Smooth muscle cell (in vitro differentiated cells): ENCODE measurements around the gene CFAP73. TPM values are rescaled to one million over a fixed set of nuclear protein-coding genes. Genes with fewer than 3 reads are reported as not detected.
"Not testable (repeated sequence)": the region's sequence is repeated elsewhere in the genome, so short reads cannot be mapped to it uniquely, and the experiment has no call there.

Experiments used
- DNase-seq: peaks from one replicate; lab custom pipeline; 2025; ENCODE audit not compliant: unreplicated experiment; lab: John Stamatoyannopoulos, UW
- H2AFZ ChIP-seq: fragments of 200-600 bp; sonication (generic); 2 replicates; pipeline ENCODE4 v1.6.0; 2016; ENCODE audit warnings: antibody characterized with exemption, low read depth, mild to moderate bottlenecking
- H3F3A ChIP-seq: fragments of 200-600 bp; sonication (generic); 2 replicates; pipeline ENCODE4 v1.6.0; 2017; ENCODE audit warnings: antibody characterized with exemption, low read depth
- H3K27ac ChIP-seq: fragments of 200-600 bp; sonication (generic); 2 replicates; pipeline ENCODE4 v1.5.1; 2016; ENCODE audit warnings: low read depth, mild to moderate bottlenecking
- H3K27me3 ChIP-seq: fragments of 200-600 bp; sonication (generic); 2 replicates; pipeline ENCODE4 v1.6.1; 2016; ENCODE audit warnings: low read depth, mild to moderate bottlenecking
- H3K36me3 ChIP-seq: fragments of 200-600 bp; sonication (generic); 2 replicates; pipeline ENCODE4 v1.5.1; 2016; ENCODE audit warnings: low read depth
- H3K4me1 ChIP-seq: fragments of 200-600 bp; sonication (generic); 2 replicates; pipeline ENCODE4 v1.5.1; 2016; ENCODE audit warnings: low read depth
- H3K4me2 ChIP-seq: fragments of 200-600 bp; sonication (generic); 2 replicates; pipeline ENCODE4 v1.6.0; 2016; ENCODE audit warnings: mild to moderate bottlenecking
- H3K4me3 ChIP-seq: fragments of 200-600 bp; sonication (generic); 2 replicates; pipeline ENCODE4 v1.5.1; 2016; ENCODE audit warnings: mild to moderate bottlenecking
- H3K79me2 ChIP-seq: fragments of 200-600 bp; sonication (generic); 2 replicates; pipeline ENCODE4 v1.6.0; 2016; ENCODE audit warnings: low read depth, mild to moderate bottlenecking
- H3K9ac ChIP-seq: fragments of 200-600 bp; sonication (generic); 2 replicates; pipeline ENCODE4 v1.6.0; 2016; ENCODE audit warnings: low read depth
- H3K9me3 ChIP-seq: fragments of 200-600 bp; sonication (generic); replicated peaks from 2 replicates; pipeline ENCODE4 v1.5.1; 2016; ENCODE audit warnings: low read depth
- H4K20me1 ChIP-seq: fragments of 200-600 bp; sonication (generic); 2 replicates; pipeline ENCODE4 v1.6.0; 2016; ENCODE audit warnings: low read depth
- WGBS: methylation state at CpG from one replicate; pipeline ENCODE4 v1.1.7; 2016; ENCODE audit warnings: low lambda C conversion rate; 5-methylcytosine and 5-hydroxymethylcytosine counted together
- polyA plus RNA-seq: library from polyadenylated mRNA; unstranded; fragments of >200 nt; fragmentation: Nextera tagmentation; extraction: Ambion mirVana; gene quantifications from 2 replicates; pipeline ENCODE4 v1.2.1, GENCODE V29; 2016
- total RNA-seq: library from RNA; depleted of rRNA; stranded (reverse); fragments of >200 nt; gene quantifications from 2 replicates; pipeline ENCODE4 v1.2.3, GENCODE V29; 2014
- TF ChIP-seq, protein P1 (sequence below): fragments of 200-600 bp; sonication (generic); IDR thresholded peaks from 2 replicates; pipeline ENCODE4 v1.5.1; 2017; ENCODE audit warnings: borderline replicate concordance, mild to moderate bottlenecking, antibody characterized with exemption; ENCODE audit not compliant: insufficient read depth, poor library complexity, severe bottlenecking

CFAP73 gene
- total and polyA plus RNA-seq, 2 experiments from 2014 or later: not detected

DNA sequence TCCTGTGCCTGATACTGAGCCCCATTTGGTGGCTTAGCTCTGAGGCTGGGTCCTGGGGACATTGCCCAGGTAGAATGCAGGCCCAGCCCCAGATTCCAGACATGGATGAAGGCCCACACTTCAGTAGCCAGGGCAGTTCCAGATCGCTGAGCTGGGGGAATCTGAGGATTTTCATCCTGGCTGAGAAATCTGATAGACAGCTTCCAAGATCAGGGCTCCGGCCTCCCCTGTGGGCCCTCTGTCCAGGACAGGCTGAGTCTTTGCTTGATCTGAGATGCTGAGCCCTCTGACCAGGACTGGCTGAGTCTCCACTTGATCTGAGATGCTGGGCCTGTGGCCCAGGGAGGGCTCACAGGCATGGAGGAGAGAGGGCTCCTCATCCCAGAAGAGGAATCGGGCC lies 10.7 kb upstream of the CFAP73 start:
- Histone ChIP-seq H3F3A (no peaks in the 10 kb centered on the region), H2AFZ (no peak overlapping the region), H3K9me3 (no peaks in the 10 kb centered on the region), H3K9ac (no peak overlapping the region), H3K36me3 (no peaks in the 10 kb centered on the region), H3K4me2 (no peak overlapping the region), H3K27me3 (peaks cover 16% of the 10 kb centered on the region), H3K27ac (no peak overlapping the region), H3K79me2 (no peaks in the 10 kb centered on the region), H3K4me3 (no peak overlapping the region), H4K20me1 (no peaks in the 10 kb centered on the region), H3K4me1 (no peaks in the 10 kb centered on the region)
- WGBS: 84% methylated on average over 3 of the region's 3 CpGs
- TF ChIP-seq, protein P1, sequence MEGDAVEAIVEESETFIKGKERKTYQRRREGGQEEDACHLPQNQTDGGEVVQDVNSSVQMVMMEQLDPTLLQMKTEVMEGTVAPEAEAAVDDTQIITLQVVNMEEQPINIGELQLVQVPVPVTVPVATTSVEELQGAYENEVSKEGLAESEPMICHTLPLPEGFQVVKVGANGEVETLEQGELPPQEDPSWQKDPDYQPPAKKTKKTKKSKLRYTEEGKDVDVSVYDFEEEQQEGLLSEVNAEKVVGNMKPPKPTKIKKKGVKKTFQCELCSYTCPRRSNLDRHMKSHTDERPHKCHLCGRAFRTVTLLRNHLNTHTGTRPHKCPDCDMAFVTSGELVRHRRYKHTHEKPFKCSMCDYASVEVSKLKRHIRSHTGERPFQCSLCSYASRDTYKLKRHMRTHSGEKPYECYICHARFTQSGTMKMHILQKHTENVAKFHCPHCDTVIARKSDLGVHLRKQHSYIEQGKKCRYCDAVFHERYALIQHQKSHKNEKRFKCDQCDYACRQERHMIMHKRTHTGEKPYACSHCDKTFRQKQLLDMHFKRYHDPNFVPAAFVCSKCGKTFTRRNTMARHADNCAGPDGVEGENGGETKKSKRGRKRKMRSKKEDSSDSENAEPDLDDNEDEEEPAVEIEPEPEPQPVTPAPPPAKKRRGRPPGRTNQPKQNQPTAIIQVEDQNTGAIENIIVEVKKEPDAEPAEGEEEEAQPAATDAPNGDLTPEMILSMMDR: no peak
- DNase-seq: no peak

DNA sequence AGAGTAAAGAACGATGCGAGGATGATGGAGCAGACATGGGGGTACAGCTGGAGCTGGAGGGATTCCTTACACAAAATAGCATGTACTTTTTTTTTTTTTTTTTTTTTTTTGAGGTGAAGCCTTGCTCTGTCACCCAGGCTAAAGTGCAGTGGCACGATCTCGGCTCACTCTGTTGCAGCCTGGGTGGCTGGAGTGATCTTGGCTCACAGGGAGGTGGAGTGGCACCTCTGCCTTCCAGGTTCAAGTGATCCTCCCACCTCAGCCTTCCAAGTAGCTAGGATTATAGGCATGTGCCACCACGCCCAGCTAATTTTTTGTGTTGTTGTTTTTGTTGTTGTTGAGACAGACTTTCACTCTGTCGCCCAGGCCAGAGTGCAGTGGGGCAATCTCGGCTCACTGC lies 8.8 kb upstream of the CFAP73 start:
- Histone ChIP-seq H3K4me1 (no peaks in the 10 kb centered on the region), H3K27ac (no peak overlapping the region), H3K27me3 (peaks cover 10% of the 10 kb centered on the region), H2AFZ (no peak overlapping the region), H3K9ac (no peak overlapping the region), H3F3A (no peaks in the 10 kb centered on the region), H4K20me1 (no peaks in the 10 kb centered on the region), H3K4me2 (no peak overlapping the region), H3K4me3 (no peak overlapping the region), H3K9me3 (no peaks in the 10 kb centered on the region), H3K36me3 (no peaks in the 10 kb centered on the region), H3K79me2 (no peaks in the 10 kb centered on the region)
- no peak for DNase-seq
- TF ChIP-seq, protein P1: no peak
- 97% methylated on average over 5 of the region's 7 CpGs for WGBS

DNA sequence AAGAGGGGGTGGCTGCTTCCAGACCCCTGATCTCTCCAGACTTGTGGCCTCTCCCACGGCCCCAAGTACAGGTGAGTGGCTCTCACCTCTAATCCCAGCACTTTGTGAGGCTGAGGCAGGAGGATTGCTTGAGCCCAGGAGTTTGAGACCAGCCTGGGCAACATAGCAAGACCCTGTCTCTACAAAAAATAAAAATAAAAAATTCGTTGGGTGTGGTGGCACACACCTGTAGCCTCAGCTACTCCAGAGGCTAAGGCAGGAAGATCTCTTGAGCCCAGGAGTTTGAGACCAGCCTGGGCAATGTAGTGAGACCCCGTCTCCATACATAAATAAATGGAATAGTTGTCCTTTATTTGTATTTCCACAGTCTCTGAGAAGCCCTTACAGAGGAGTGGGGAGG lies 7.8 kb upstream of the CFAP73 start:
- H3K4me1 ChIP-seq, H4K20me1 ChIP-seq, DNase-seq, H3K36me3 ChIP-seq, H3K27me3 ChIP-seq, H3K27ac ChIP-seq, H3K9ac ChIP-seq, H3K9me3 ChIP-seq, H2AFZ ChIP-seq, H3K4me2 ChIP-seq, H3K4me3 ChIP-seq, H3K79me2 ChIP-seq, H3F3A ChIP-seq: not testable (repeated sequence)
- WGBS: 74% methylated on average over 3 of the region's 3 CpGs

DNA sequence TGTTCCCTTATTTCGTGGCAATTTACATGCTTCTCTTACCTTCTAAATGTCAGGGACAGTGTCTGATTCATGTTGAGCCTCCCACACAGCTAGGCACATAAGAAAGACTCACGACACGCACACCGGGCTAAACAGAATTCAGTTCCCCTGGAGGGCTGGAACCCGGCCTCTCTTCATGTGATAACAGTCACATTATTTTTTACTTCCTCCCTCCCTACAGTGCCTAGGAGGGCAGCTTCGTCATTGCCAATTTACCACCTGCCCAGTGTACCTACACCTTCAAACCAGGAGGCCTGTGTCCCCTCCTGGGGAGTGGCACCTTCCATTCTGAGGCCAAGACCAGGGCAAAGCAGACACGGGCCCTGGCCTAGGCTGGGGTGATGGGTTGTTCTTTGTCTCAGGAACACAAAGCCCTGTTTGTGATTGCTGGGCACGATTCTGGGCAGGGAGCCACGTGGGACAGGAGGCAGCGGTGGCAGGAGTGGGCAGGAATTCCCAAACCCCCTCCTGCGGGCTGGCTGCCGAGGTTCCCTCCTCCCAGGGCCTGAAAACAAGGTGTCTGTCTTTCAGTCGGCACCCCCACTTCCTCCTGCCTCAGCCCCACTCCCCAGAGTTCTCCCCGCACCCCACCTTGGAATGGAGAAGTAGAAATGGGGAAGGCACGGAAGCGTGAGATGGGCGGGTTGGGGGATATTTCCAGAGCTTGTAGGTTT lies 7.2 kb upstream of the CFAP73 start:
- TF ChIP-seq, protein P1: no peak
- H3K9ac ChIP-seq: no peak overlapping the region

More for the DNA sequence above, 7.2 kb upstream of the CFAP73 start:
- 84% methylated on average over 15 of the region's 17 CpGs for WGBS
- Histone ChIP-seq H3K4me3 (no peak overlapping the region), H4K20me1 (no peaks in the 10 kb centered on the region), H3K4me2 (no peak overlapping the region), H3K79me2 (no peaks in the 10 kb centered on the region), H3K27me3 (no peaks in the 10 kb centered on the region), H3K9me3 (no peaks in the 10 kb centered on the region), H2AFZ (no peak overlapping the region), H3K36me3 (no peaks in the 10 kb centered on the region), H3K27ac (no peak overlapping the region), H3F3A (no peaks in the 10 kb centered on the region), H3K4me1 (no peaks in the 10 kb centered on the region)
- no peak for DNase-seq
